Astrocyte (in vitro differentiated cells and primary cell): ENCODE results near the gene ZNF684. TPM values are rescaled to one million over a fixed set of nuclear protein-coding genes. Genes with fewer than 3 reads are reported as not detected.

ENCODE experiments used
- DNase-seq: peaks from one replicate; pipeline ENCODE4 v3.0.0-alpha.2; 2010; ENCODE audit warnings: low read depth
- FAIRE-seq: peaks from 2 replicates; lab custom pipeline; 2011; peaks lifted over from hg19 to GRCh38; lab: Jason Lieb, UNC
- H2AFZ ChIP-seq: 2 replicates; pipeline ENCODE4 v1.6.0; 2012; ENCODE audit warnings: low read depth, low read length, inconsistent platforms
- H3K27ac ChIP-seq: 2 replicates; pipeline ENCODE4 v1.5.1; 2011; ENCODE audit warnings: low read depth, low read length, inconsistent platforms
- H3K27me3 ChIP-seq: 2 replicates; pipeline ENCODE4 v1.6.0; 2011; ENCODE audit warnings: low read length, inconsistent platforms; ENCODE audit not compliant: insufficient read depth
- H3K36me3 ChIP-seq: 2 replicates; pipeline ENCODE4 v1.5.1; 2011; ENCODE audit warnings: low read length, inconsistent platforms; ENCODE audit not compliant: insufficient read depth
- H3K4me1 ChIP-seq: 2 replicates; pipeline ENCODE4 v1.5.1; 2011; ENCODE audit warnings: low read length, inconsistent platforms; ENCODE audit not compliant: insufficient read depth
- H3K4me2 ChIP-seq: 2 replicates; pipeline ENCODE4 v1.6.0; 2012; ENCODE audit warnings: low read length, inconsistent platforms
- H3K4me3 ChIP-seq: 2 replicates; pipeline ENCODE4 v1.5.1; 2011; ENCODE audit warnings: low read depth, mild to moderate bottlenecking, low read length, inconsistent platforms; ENCODE audit not compliant: insufficient read depth
- H3K79me2 ChIP-seq: 2 replicates; pipeline ENCODE4 v1.6.0; 2012; ENCODE audit warnings: mild to moderate bottlenecking, low read length, inconsistent platforms; ENCODE audit not compliant: insufficient read depth
- H3K9ac ChIP-seq: 2 replicates; pipeline ENCODE4 v1.6.0; 2012; ENCODE audit warnings: mild to moderate bottlenecking, low read length, inconsistent platforms
- H3K9me3 ChIP-seq: 2 replicates; pipeline ENCODE4 v1.5.1; 2012; ENCODE audit warnings: low read depth, mild to moderate bottlenecking, low read length, inconsistent platforms; ENCODE audit not compliant: insufficient read depth
- H4K20me1 ChIP-seq: 2 replicates; pipeline ENCODE4 v1.6.0; 2012; ENCODE audit warnings: low read length, inconsistent platforms; ENCODE audit not compliant: insufficient read depth
- H3K27ac Mint-ChIP-seq: one replicate; pipeline ENCODE4 v1.8.0; 2021; ENCODE audit warnings: mild to moderate bottlenecking, mixed read lengths; ENCODE audit not compliant: unreplicated experiment
- H3K27me3 Mint-ChIP-seq: one replicate; pipeline ENCODE4 v1.8.0; 2021; ENCODE audit warnings: low read depth, mixed read lengths; ENCODE audit not compliant: unreplicated experiment
- H3K36me3 Mint-ChIP-seq: one replicate; pipeline ENCODE4 v1.8.0; 2021; ENCODE audit warnings: low read depth, mixed read lengths; ENCODE audit not compliant: unreplicated experiment
- H3K4me1 Mint-ChIP-seq: one replicate; pipeline ENCODE4 v1.8.0; 2021; ENCODE audit warnings: low read depth, mixed read lengths; ENCODE audit not compliant: unreplicated experiment
- H3K4me3 Mint-ChIP-seq: one replicate; pipeline ENCODE4 v1.8.0; 2021; ENCODE audit warnings: mild to moderate bottlenecking, moderate library complexity, mixed read lengths; ENCODE audit not compliant: unreplicated experiment
- H3K9me3 Mint-ChIP-seq: one replicate; pipeline ENCODE4 v1.8.0; 2021; ENCODE audit warnings: mild to moderate bottlenecking, mixed read lengths; ENCODE audit not compliant: unreplicated experiment
- CTCF ChIP-seq: IDR thresholded peaks from 2 replicates; pipeline ENCODE4 v1.5.1; 2011; ENCODE audit warnings: low read depth, mild to moderate bottlenecking, inconsistent platforms, low read length, moderate library complexity; ENCODE audit not compliant: insufficient read depth
- EZH2 ChIP-seq: IDR thresholded peaks from 2 replicates; pipeline ENCODE4 v1.6.1; 2012; ENCODE audit warnings: mild to moderate bottlenecking, low read length, inconsistent platforms; ENCODE audit not compliant: insufficient read depth
- total RNA-seq: library from RNA; stranded (reverse); gene quantifications from 2 replicates; pipeline ENCODE4 v1.2.1, GENCODE V29; 2021

The ZNF684 gene
- total RNA-seq, 1 donor from 2014 or later = 3.9 TPM

DNA sequence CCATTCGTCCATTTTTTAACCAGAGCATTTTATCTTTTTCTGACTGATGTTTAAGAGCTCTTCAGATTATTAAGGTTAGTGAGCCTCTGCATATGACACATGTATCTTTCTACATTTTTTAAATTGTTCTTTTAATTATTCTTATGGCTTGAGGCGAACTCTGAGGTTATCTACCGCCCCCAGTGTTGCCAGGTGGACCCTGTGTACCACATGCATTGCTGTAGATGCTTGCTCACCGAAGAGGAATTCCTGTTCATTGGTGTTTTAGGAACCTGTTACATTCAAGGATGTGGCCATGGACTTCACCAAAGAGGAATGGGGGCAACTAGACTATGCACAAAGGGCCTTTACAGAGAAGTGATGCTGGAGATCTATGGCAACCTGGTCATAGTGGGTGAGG is 31.8 kb downstream of the ZNF684 start:
- Mint-ChIP-seq H3K4me3 (no peak overlapping the region), H3K4me1 (no peaks in the 10 kb centered on the region), H3K36me3 (no peaks in the 10 kb centered on the region), H3K27ac (no peak overlapping the region), H3K27me3 (peaks cover 10% of the 10 kb centered on the region), H3K9me3 (peaks cover 10% of the 10 kb centered on the region)
- H3K9me3 ChIP-seq = no peaks in the 10 kb centered on the region
- FAIRE-seq (no peak), DNase-seq (no peak)
- H2AFZ ChIP-seq = no peak overlapping the region
- H3K4me3 ChIP-seq = no peak overlapping the region
- H3K27ac ChIP-seq = no peak overlapping the region
- H3K36me3 ChIP-seq = no peaks in the 10 kb centered on the region
- H3K4me2 ChIP-seq = no peak overlapping the region
- TF ChIP-seq EZH2 = no peak
- TF ChIP-seq CTCF = no peak
- H3K27me3 ChIP-seq = no peaks in the 10 kb centered on the region
- H4K20me1 ChIP-seq = no peaks in the 10 kb centered on the region
- no peak overlapping the region for H3K9ac ChIP-seq
- no peaks in the 10 kb centered on the region for H3K79me2 ChIP-seq
- no peaks in the 10 kb centered on the region for H3K4me1 ChIP-seq

DNA sequence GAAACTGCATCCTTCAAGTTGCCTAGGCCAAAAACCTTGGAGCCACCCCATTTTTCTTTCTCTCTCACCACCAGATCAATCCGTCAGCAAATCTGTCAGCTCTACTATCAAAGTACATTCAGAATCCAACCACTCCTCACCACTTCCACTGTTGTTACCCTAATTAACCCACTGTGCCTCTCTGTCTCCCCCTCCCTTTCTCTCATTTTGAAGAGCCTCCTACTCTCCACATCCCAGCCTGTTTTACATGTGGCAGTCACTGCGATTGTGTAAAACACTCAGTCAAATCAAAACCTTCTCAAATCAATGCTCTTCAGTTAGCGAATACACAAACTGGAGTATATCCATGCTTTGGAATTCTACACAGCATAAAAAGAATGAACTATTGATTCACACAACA is 33.1 kb downstream of the ZNF684 start:
- no peaks in the 10 kb centered on the region for H3K79me2 ChIP-seq
- H2AFZ ChIP-seq = no peak overlapping the region
- no peaks in the 10 kb centered on the region for H3K4me1 ChIP-seq
- H4K20me1 ChIP-seq = no peaks in the 10 kb centered on the region
- H3K9ac ChIP-seq = no peak overlapping the region
- no peaks in the 10 kb centered on the region for H3K36me3 Mint-ChIP-seq
- no peak overlapping the region for H3K4me3 ChIP-seq
- TF ChIP-seq CTCF = no peak
- TF ChIP-seq EZH2 = no peak
- peaks cover 10% of the 10 kb centered on the region for H3K27me3 Mint-ChIP-seq
- H3K27ac Mint-ChIP-seq = no peak overlapping the region
- H3K36me3 ChIP-seq = no peaks in the 10 kb centered on the region
- FAIRE-seq = no peak
- H3K9me3 ChIP-seq = no peaks in the 10 kb centered on the region
- H3K4me3 Mint-ChIP-seq = no peak overlapping the region
- no peaks in the 10 kb centered on the region for H3K4me1 Mint-ChIP-seq
- H3K27ac ChIP-seq = no peak overlapping the region
- H3K9me3 Mint-ChIP-seq = peaks cover 10% of the 10 kb centered on the region
- DNase-seq = no peak
- H3K4me2 ChIP-seq = no peak overlapping the region
- no peaks in the 10 kb centered on the region for H3K27me3 ChIP-seq

DNA sequence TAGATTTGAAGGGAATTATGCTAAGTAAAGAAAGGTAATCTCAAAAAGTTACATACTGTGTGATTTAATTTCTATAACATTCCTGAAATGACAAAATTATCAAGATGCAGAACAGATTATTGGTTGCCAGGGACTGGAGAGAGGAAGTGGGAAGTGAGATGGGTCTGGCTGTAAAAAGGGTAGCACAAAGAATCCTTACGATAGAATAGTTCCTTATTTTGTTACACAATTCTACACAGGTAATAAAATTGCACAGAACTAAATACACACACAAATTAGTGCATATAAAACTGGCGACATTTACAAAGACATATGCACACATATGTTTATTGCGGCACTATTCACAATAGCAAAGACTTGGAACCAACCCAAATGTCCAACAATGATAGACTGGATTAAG is 33.5 kb downstream of the ZNF684 start:
- peaks cover 10% of the 10 kb centered on the region for H3K27me3 Mint-ChIP-seq
- H3K9me3 ChIP-seq = no peaks in the 10 kb centered on the region
- H2AFZ ChIP-seq = no peak overlapping the region
- no peak overlapping the region for H3K9ac ChIP-seq
- H3K4me1 Mint-ChIP-seq = no peaks in the 10 kb centered on the region
- H3K4me2 ChIP-seq = no peak overlapping the region
- peaks cover 6% of the 10 kb centered on the region for H3K9me3 Mint-ChIP-seq
- DNase-seq = no peak
- FAIRE-seq = no peak
- H3K36me3 ChIP-seq = no peaks in the 10 kb centered on the region
- no peak overlapping the region for H3K4me3 ChIP-seq
- H3K4me1 ChIP-seq = no peaks in the 10 kb centered on the region
- no peak overlapping the region for H3K27ac ChIP-seq
- H3K27ac Mint-ChIP-seq = no peak overlapping the region
- no peak for TF ChIP-seq CTCF
- no peak for TF ChIP-seq EZH2
- no peaks in the 10 kb centered on the region for H4K20me1 ChIP-seq
- H3K27me3 ChIP-seq = no peaks in the 10 kb centered on the region
- H3K36me3 Mint-ChIP-seq = no peaks in the 10 kb centered on the region
- no peaks in the 10 kb centered on the region for H3K79me2 ChIP-seq
- H3K4me3 Mint-ChIP-seq = no peak overlapping the region
